ENCODE measurements around the gene TTBK2. TPM values are rescaled to one million over a fixed set of nuclear protein-coding genes. Genes with fewer than 3 reads are reported as not detected.

The TTBK2 gene
- total RNA-seq, 1 experiment from 2014 or later: 25.5 TPM

GRCh38 chr15:42736793-42737528 lies 183.6 kb downstream of the TTBK2 start, which contains the start of gene CDAN1:
Gene CDAN1, minus strand, starts transcription at chr15:42737128. Its CDS starts 26 bp downstream, at chr15:42737102.
- ChIA-PET POLR2A (interaction anchor here (0.5 to 2.1 kb wide), 4 partner anchors 174 to 198 kb away, joined by 3 to 7 read pairs (median 3); no protein-coding TSS in a partner anchor), CTCF (interaction anchor here (0.6 to 3.0 kb wide), 17 partner anchors 10 to 239 kb away, joined by 3 to 24 read pairs (median 4); no protein-coding TSS in a partner anchor)
- Mint-ChIP-seq H3K9me3 (ENCODE audit: unreplicated experiment) (no peaks in the 10 kb centered on the region), H3K4me3 (ENCODE audit: unreplicated experiment) (peak within 1 kb of the TSS; percentile 75), H3K36me3 (ENCODE audit: insufficient read depth, unreplicated experiment) (peaks cover 44% of the 10 kb centered on the region), H3K4me1 (ENCODE audit: insufficient read depth, unreplicated experiment) (no peaks in the 10 kb centered on the region), H3K27me3 (ENCODE audit: insufficient read depth, unreplicated experiment) (no peaks in the 10 kb centered on the region), H3K27ac (ENCODE audit: low read depth, unreplicated experiment) (peak within 1 kb of the TSS; percentile 12)
- peak; percentile 81 for DNase-seq (ENCODE audit: unreplicated experiment)
- BruUV-seq (replicated peaks): no TSS peak
- no peak for TF ChIP-seq CTCF (IDR thresholded peaks at IDR 0.05; ENCODE audit: unreplicated experiment)
- intact Hi-C loops (cut with micrococcal nuclease): no loop called here

GRCh38 chr15:42736178-42736792 lies 184.3 kb downstream of the TTBK2 start:
- DNase-seq (ENCODE audit: unreplicated experiment): no peak

GRCh38 chr15:42735382-42736165 lies 185.0 kb downstream of the TTBK2 start:
- Mint-ChIP-seq H3K4me3 (ENCODE audit: unreplicated experiment) (peak overlapping the region; percentile 75), H3K27me3 (ENCODE audit: insufficient read depth, unreplicated experiment) (no peaks in the 10 kb centered on the region), H3K4me1 (ENCODE audit: insufficient read depth, unreplicated experiment) (no peaks in the 10 kb centered on the region), H3K27ac (ENCODE audit: low read depth, unreplicated experiment) (no peak overlapping the region), H3K36me3 (ENCODE audit: insufficient read depth, unreplicated experiment) (peaks cover 41% of the 10 kb centered on the region), H3K9me3 (ENCODE audit: unreplicated experiment) (no peaks in the 10 kb centered on the region)
- no TSS peak for BruUV-seq (replicated peaks)
- intact Hi-C loops (cut with micrococcal nuclease): no loop called here
- no peak for DNase-seq (ENCODE audit: unreplicated experiment)
- TF ChIP-seq CTCF (IDR thresholded peaks at IDR 0.05; ENCODE audit: unreplicated experiment): no peak
- POLR2A ChIA-PET: interaction anchor here (0.7 to 2.1 kb wide), 4 partner anchors 91 to 199 kb away, joined by 3 to 7 read pairs (median 4); partner anchors contain the start of genes HAUS2 and LRRC57
- CTCF ChIA-PET: interaction anchor here (0.6 to 1.9 kb wide), 5 partner anchors 32 to 219 kb away, joined by 3 to 8 read pairs (median 4); no protein-coding TSS in a partner anchor

More at GRCh38 chr15:42736178-42736792, 184.3 kb downstream of the TTBK2 start:
- H3K27ac Mint-ChIP-seq (ENCODE audit: low read depth, unreplicated experiment): peak overlapping the region; percentile 12
- H3K9me3 Mint-ChIP-seq (ENCODE audit: unreplicated experiment): no peaks in the 10 kb centered on the region
- no peaks in the 10 kb centered on the region for H3K4me1 Mint-ChIP-seq (ENCODE audit: insufficient read depth, unreplicated experiment)
- BruUV-seq (replicated peaks): no TSS peak
- no peak for TF ChIP-seq CTCF (IDR thresholded peaks at IDR 0.05; ENCODE audit: unreplicated experiment)
- intact Hi-C loops (cut with micrococcal nuclease): no loop called here
- peaks cover 39% of the 10 kb centered on the region for H3K36me3 Mint-ChIP-seq (ENCODE audit: insufficient read depth, unreplicated experiment)
- ChIA-PET POLR2A (interaction anchor here (0.5 to 2.1 kb wide), 4 partner anchors 180 to 198 kb away, joined by 3 to 7 read pairs (median 4); partner anchors contain the start of genes HAUS2 and LRRC57), CTCF (interaction anchor here (0.7 to 1.9 kb wide), 4 partner anchors 33 to 190 kb away, joined by 3 to 11 read pairs (median 7); no protein-coding TSS in a partner anchor)
- H3K27me3 Mint-ChIP-seq (ENCODE audit: insufficient read depth, unreplicated experiment): no peaks in the 10 kb centered on the region
- H3K4me3 Mint-ChIP-seq (ENCODE audit: unreplicated experiment): peak overlapping the region; percentile 75

Data from MCF 10A (cell line).